Measurements from ENCODE around the gene PTPMT1.

DNA sequence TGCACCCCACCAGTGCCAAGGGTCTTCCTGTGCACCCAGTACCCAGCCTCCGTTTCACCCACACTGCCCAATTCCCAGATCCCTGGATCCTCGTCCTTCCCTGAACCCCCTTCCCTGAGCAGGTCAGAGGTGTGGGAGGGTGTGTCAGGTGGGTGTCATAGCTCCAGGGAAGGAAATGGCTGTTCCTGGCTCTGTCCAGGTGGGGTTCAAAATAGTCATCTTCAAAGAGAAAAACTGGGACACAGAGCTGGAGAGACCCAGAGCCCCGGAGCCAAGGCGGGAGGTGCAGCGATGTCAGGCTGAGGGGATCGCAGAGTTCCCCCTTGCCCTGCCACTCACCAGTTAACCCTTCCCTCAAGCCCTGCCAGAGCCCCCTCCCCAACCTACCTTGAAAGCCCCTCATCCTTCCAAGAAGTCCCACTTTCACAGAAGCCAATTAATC is 28.1 kb downstream of the PTPMT1 start:
- TF ChIP-seq POLR2A (IDR thresholded peaks at IDR 0.05): no peak
- TF ChIP-seq, protein P1, sequence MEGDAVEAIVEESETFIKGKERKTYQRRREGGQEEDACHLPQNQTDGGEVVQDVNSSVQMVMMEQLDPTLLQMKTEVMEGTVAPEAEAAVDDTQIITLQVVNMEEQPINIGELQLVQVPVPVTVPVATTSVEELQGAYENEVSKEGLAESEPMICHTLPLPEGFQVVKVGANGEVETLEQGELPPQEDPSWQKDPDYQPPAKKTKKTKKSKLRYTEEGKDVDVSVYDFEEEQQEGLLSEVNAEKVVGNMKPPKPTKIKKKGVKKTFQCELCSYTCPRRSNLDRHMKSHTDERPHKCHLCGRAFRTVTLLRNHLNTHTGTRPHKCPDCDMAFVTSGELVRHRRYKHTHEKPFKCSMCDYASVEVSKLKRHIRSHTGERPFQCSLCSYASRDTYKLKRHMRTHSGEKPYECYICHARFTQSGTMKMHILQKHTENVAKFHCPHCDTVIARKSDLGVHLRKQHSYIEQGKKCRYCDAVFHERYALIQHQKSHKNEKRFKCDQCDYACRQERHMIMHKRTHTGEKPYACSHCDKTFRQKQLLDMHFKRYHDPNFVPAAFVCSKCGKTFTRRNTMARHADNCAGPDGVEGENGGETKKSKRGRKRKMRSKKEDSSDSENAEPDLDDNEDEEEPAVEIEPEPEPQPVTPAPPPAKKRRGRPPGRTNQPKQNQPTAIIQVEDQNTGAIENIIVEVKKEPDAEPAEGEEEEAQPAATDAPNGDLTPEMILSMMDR (IDR thresholded peaks at IDR 0.05): no peak
